Activated CD8-positive, alpha-beta memory T cell treated with anti-CD3 and anti-CD28 coated beads for 24 hours (primary cell): ENCODE data around the gene ZSWIM8.
A peak's percentile ranks its signal among the peaks of the same experiment; 100 is the strongest.
"Not testable (repeated sequence)": the region's sequence is repeated elsewhere in the genome, so short reads cannot be mapped to it uniquely, and the experiment has no call there.

ENCODE experiments used
- DNase-seq: peaks from one replicate; pipeline ENCODE4 v3.0.0-alpha.2; 2020

ZSWIM8 gene

GRCh38 chr10:73785211-73785720 is at the start of gene ZSWIM8:
Gene ZSWIM8, plus strand, starts transcription at chr10:73785606. Its CDS starts 273 bp downstream, at chr10:73785879.
- DNase-seq = peak; percentile 93

GRCh38 chr10:73740501-73741254 is 44.7 kb upstream of the ZSWIM8 start:
- DNase-seq = not testable (repeated sequence)

DNA sequence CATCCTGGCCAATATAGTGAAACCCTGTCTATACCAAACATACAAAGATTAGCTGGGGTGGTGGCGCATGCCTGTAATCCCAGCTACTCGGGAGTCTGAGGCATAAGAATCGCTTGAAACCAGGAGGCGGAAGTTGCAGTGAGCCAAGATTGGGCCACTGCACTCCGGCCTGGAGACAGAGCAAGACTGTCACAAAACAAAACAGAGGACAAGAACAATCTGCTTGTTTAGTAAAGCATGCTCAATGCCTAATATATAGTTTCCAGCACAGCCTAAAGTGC is 43.0 kb upstream of the ZSWIM8 start:
- no peak for DNase-seq

- no peak for DNase-seq
Observed at GRCh38 chr10:73743327-73743904, 42.0 kb upstream of the ZSWIM8 start.

GRCh38 chr10:73743905-73744663 is 41.3 kb upstream of the ZSWIM8 start, which contains the start of gene SEC24C:
Gene SEC24C, plus strand, starts transcription at chr10:73744372. Its CDS starts 2,461 bp downstream, at chr10:73746833.
- peak; percentile 96 for DNase-seq

DNA sequence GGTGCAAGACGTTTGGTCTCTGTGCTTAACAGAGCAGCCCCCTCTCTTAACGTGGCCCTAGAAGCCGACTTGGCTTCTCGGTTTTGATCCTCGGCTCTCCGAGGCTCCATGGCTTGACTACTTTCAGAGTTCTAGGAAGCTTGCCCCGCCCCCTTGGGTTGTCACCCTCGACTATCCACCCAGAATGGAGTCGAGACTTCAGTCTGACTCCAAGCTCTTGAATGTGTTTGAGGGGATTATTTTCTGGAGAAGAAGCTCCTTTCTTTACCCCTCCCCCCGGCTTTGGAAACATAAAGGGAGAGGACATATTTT is 40.8 kb upstream of the ZSWIM8 start:
- peak; percentile 59 for DNase-seq

DNA sequence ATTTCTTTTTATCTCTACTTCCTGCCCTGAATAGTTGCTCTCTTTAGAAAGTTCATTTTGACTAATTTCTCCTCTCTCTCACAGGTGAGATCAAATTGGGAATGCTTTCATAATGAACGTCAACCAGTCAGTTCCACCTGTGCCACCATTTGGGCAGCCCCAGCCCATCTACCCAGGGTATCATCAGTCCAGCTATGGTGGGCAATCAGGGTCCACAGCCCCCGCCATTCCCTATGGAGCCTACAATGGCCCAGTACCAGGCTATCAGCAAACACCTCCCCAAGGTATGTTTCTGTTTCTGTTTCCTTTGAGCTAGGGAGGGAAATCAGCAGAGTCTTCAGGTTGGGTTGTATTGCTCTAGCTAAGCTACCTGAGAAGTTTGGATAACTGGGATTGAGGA is 38.7 kb upstream of the ZSWIM8 start:
- peak; percentile 50 for DNase-seq

GRCh38 chr10:73750819-73751218 is 34.6 kb upstream of the ZSWIM8 start:
- no peak for DNase-seq

- no peak for DNase-seq
Observed at GRCh38 chr10:73756183-73756582, 29.2 kb upstream of the ZSWIM8 start.

- DNase-seq = no peak
Observed at GRCh38 chr10:73758704-73759511, 26.5 kb upstream of the ZSWIM8 start.

DNA sequence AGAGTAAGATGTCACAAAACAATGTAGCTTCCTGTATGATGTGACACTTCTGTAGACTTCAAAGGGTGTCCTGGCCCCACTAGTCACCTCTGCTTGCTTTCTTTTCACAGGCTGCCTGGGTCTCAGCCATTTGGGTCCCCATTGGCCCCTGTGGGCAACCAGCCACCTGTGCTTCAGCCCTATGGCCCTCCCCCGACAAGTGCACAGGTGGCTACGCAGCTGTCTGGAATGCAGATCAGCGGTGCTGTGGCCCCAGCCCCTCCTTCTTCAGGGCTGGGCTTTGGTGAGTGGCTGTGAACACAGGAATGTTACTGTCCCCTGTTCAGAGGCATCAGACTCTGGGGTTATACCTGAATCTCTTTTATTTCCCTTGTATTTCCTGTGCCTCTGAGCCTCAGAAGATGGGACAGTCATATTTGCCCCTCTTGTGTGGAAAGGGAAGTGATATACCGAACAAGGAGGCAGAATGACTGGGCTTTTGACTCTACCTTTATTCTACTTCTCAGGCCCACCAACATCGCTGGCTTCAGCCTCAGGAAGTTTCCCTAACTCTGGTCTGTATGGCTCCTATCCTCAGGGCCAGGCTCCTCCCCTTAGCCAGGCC is 25.8 kb upstream of the ZSWIM8 start:
- DNase-seq = no peak

DNA sequence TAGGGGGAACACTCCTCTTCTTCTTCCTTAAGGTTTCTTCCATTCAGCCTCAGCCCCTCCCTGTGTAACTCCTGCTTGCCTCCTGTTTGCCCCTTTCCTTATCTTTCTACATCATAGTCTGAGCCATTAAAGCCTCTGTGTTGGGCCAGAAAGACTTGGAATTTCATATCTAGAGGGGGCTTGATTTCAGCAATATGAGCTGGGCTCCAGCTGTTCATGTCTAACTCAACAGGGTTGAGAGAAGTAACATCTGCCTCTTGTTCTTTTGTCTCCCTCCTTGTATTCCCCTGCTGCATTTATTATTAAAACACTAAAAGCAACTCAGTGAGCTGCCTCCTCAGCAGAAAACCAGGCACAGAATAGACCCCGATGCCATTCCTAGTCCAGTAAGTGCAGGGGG is 23.6 kb upstream of the ZSWIM8 start:
- DNase-seq = no peak

GRCh38 chr10:73762915-73763314 is 22.5 kb upstream of the ZSWIM8 start:
- no peak for DNase-seq

DNA sequence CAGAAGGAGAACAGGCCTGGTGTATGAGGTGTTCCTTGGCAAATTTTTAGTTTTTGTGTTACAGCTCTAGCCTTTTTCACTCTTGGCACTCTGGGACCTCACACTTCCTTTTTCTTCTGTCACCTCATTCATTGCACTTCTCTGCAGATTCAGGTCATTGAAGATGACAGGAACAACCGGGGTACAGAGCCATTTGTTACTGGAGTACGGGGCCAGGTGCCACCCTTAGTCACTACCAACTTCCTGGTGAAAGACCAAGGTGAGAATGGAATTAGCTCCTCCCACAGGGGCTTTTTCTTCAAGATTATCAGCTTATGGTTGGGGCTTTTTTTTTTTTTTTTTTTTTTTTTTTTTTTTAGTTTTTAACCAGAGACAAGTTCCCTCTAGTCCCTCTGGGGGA is 22.1 kb upstream of the ZSWIM8 start:
- DNase-seq = no peak

DNA sequence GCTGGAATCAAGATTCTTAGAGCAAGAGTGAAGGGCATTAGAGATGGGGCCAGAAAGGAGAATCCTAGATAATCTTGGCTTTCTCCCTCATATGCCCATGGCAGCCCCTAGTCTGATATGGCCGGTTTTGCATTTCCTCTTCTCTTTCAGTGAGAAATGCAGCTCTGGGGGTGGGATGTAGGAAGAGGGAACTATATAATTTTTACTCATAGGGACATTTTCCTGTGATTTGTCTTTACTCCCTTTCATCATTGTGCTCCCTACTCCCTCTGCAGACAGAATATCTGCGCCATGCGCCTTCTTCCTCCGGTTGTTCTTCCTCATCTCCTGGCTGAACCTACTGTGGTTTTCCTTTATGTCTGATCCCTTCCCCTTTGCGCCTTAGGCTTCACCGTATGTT is 20.3 kb upstream of the ZSWIM8 start:
- no peak for DNase-seq

- peak; percentile 74 for DNase-seq
Observed at GRCh38 chr10:73768881-73769280, 16.5 kb upstream of the ZSWIM8 start.

- DNase-seq = no peak
Observed at GRCh38 chr10:73769396-73769795, 16.0 kb upstream of the ZSWIM8 start.

- no peak for DNase-seq
Observed at GRCh38 chr10:73771722-73772280, 13.6 kb upstream of the ZSWIM8 start.

- DNase-seq = peak; percentile 92
Observed at GRCh38 chr10:73772281-73773151, 12.9 kb upstream of the ZSWIM8 start.

GRCh38 chr10:73773152-73773879 is 12.1 kb upstream of the ZSWIM8 start:
- peak; percentile 64 for DNase-seq

DNA sequence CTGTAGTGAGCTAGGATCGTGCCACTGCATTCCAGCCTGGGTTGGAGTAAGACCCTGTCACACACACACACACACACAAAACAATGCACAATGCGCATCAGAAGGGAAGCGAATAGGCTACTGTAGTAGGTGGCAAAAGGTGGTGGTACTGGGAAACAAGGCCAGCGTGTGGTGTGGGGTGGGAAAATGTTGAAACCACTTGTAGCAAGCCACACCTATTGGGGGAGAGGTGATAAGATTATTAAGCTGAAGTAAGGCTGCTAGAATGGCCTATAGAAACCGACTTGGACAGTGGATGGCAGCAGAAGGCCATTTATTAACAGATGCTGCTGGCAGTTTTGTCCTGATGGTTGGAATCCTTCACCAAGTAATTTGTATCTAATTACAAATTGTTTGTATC is 10.8 kb upstream of the ZSWIM8 start:
- no peak for DNase-seq
